Hepatocyte (in vitro differentiated cells): ENCODE measurements around the gene C9orf50.

Source experiments
- EZH2 ChIP-seq: fragments of 200-600 bp; sonication (generic); IDR thresholded peaks from 2 replicates; pipeline ENCODE4 v1.6.1; 2016; ENCODE audit warnings: antibody characterized with exemption, mild to moderate bottlenecking, borderline replicate concordance
- EZH2phosphoT487 ChIP-seq: fragments of 200-600 bp; sonication (generic); IDR thresholded peaks from one replicate; pipeline ENCODE4 v1.6.1; 2018; ENCODE audit warnings: antibody characterized with exemption, mild to moderate bottlenecking, low read depth, moderate library complexity; ENCODE audit not compliant: unreplicated experiment, severe bottlenecking
- TF ChIP-seq, protein P1 (sequence below): fragments of 200-600 bp; sonication (generic); IDR thresholded peaks from 2 replicates; pipeline ENCODE4 v1.5.1; 2016; ENCODE audit warnings: antibody characterized with exemption, mild to moderate bottlenecking; ENCODE audit not compliant: poor library complexity

DNA sequence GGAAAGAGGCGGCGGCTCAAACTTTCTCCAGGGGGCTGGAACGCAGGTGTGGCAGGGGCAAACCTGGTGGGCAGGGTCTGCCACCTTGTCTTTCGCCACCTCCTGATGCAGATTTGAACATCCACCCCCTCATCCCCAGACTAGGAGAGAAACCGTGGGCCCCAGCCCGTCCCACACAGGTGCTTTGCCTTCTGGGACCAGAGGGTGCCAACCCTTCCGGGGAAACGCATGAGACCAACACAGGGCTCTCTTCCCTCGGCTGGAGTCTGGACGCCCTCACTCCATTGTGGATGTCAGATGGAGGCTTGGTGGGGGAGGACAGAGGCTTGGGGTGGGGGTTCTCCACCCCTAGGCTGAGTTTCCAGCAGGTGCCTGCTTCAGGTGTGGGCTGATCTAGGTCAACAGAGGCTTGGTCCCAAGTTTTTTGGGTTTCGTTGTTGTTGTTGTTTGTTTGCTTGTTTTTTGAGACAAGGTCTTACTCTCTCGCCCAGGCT is 9.5 kb downstream of the C9orf50 start:
- TF ChIP-seq, protein P1, sequence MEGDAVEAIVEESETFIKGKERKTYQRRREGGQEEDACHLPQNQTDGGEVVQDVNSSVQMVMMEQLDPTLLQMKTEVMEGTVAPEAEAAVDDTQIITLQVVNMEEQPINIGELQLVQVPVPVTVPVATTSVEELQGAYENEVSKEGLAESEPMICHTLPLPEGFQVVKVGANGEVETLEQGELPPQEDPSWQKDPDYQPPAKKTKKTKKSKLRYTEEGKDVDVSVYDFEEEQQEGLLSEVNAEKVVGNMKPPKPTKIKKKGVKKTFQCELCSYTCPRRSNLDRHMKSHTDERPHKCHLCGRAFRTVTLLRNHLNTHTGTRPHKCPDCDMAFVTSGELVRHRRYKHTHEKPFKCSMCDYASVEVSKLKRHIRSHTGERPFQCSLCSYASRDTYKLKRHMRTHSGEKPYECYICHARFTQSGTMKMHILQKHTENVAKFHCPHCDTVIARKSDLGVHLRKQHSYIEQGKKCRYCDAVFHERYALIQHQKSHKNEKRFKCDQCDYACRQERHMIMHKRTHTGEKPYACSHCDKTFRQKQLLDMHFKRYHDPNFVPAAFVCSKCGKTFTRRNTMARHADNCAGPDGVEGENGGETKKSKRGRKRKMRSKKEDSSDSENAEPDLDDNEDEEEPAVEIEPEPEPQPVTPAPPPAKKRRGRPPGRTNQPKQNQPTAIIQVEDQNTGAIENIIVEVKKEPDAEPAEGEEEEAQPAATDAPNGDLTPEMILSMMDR, result no peak
- no peak for TF ChIP-seq EZH2phosphoT487
- no peak for TF ChIP-seq EZH2
